Measurements from ENCODE around the gene VAPA.

The VAPA gene

DNA sequence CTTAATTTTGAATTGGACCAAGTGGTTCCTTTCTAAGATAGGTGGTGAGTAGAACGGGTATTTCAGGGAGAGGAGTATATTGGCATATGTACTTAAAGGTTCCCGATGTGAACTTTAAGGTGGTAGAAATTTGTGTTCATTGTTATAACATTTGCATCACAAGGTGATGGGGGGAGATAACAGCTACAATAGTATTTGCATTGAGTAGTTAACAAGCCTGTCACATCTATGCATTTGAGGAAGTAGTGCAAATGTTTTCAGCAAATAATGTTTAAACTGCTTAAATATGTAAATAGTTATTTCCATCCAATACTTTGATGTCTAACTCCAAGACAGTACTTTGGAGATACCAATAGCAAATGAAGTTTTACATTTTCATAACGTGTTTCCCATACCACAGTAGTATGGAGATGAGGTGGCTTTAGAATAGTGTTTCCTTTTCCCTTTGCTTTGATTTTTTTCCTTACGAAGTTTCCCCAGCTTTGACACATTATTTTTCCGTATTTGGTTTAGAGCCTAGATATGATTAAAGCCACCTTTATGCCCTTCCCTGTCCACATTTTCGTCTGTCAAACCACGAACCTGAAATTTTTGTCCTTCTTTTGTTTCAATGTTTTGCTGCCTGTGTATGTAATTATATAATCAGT lies 46.6 kb downstream of the VAPA start:
- TF ChIP-seq JUND (IDR thresholded peaks at IDR 0.05; ENCODE audit: low read depth): no peak
- no peak for DNase-seq (ENCODE audit: low read depth in 1 of 2, low spot score in 1 of 2)
- in situ Hi-C loops (cut with HindIII; ENCODE audit: low pct_unique_long_range_greater_than_20kb, low sequenced_read_pairs): no loop called here

- in situ Hi-C loops (cut with HindIII; ENCODE audit: low pct_unique_long_range_greater_than_20kb, low sequenced_read_pairs): no loop called here
- TF ChIP-seq JUND (IDR thresholded peaks at IDR 0.05; ENCODE audit: low read depth): no peak
- no peak for DNase-seq (ENCODE audit: low read depth in 1 of 2, low spot score in 1 of 2)
Observed at GRCh38 chr18:9961041-9961440, 47.2 kb downstream of the VAPA start.

DNA sequence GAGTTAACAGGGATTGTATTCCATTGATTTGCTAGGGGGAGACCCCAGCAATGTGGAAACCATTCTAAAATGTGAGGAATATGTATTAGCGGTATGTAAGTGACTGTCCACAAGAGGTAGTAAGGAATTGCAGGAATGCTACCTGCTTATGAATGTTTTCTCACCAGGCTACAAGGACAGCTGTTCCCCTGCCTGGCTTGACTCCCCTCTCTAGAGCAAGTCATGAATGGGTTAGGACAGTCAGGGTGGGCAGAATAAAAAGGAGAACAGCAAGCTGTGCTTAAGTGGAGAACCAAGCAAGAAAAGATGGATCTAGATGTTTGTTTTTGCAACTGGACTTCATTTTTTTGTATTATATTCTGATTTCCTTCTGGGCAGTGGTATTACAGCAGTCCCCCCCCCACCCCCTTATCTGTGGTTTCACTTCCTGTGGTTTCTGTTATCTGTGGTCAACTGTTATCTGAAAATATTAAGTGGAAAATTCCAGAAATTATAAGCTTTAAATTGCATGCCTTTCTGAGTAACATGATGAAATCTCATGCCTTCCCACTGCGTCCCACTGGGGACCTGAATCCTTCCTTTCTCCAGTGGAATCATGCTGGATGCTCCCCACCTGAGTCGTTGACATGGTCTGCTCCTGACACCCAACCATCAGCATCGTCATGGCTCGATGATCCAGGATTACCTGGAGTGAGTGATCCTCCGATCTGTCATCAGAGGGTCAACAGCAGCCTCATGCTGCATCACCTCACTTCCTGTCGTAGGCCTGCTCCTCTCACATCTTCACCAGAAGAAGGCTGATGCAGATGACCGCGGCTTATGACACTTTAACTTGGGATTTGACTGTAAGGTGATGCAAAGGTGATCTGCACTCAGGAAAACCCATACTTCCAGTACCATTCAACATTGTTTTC lies 52.2 kb downstream of the VAPA start:
- no peak for DNase-seq (ENCODE audit: low read depth in 1 of 2, low spot score in 1 of 2)
- in situ Hi-C loops (cut with HindIII; ENCODE audit: low pct_unique_long_range_greater_than_20kb, low sequenced_read_pairs): no loop called here
- no peak for TF ChIP-seq JUND (IDR thresholded peaks at IDR 0.05; ENCODE audit: low read depth)

GRCh38 chr18:9968081-9968848 lies 54.4 kb downstream of the VAPA start:
- no peak for DNase-seq (ENCODE audit: low read depth in 1 of 2, low spot score in 1 of 2)
- in situ Hi-C loops (cut with HindIII; ENCODE audit: low pct_unique_long_range_greater_than_20kb, low sequenced_read_pairs): no loop called here
- TF ChIP-seq JUND (IDR thresholded peaks at IDR 0.05; ENCODE audit: low read depth): no peak

DNA sequence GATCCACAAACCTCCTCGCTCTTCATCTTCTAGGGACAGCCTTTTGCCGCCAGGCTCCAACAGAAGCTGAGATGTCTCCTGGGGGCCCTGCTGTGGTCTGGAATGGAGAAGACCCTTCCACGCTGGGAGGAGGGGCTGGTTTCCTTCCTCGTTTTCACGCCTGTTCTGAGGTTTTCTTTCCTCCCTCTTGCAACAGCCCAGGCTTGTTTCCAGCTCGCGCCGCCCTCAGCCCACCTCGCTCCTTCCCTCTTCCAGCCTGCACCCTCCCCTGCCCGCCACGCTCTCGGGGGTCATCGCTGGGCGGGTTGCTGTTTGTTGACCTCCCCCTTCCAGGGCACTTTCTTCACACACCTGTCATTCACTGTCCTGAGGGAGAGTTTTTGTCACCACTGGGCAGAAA lies 55.4 kb downstream of the VAPA start:
- in situ Hi-C loops (cut with HindIII; ENCODE audit: low pct_unique_long_range_greater_than_20kb, low sequenced_read_pairs): no loop called here
- no peak for TF ChIP-seq JUND (IDR thresholded peaks at IDR 0.05; ENCODE audit: low read depth)
- no peak for DNase-seq (ENCODE audit: low read depth in 1 of 2, low spot score in 1 of 2)

- TF ChIP-seq JUND (IDR thresholded peaks at IDR 0.05; ENCODE audit: low read depth): no peak
- DNase-seq (ENCODE audit: low read depth in 1 of 2, low spot score in 1 of 2): peak; percentile 55 to 78
- in situ Hi-C loops (cut with HindIII; ENCODE audit: low pct_unique_long_range_greater_than_20kb, low sequenced_read_pairs): no loop called here
Observed at GRCh38 chr18:9971313-9971920, 57.6 kb downstream of the VAPA start.

- in situ Hi-C loops (cut with HindIII; ENCODE audit: low pct_unique_long_range_greater_than_20kb, low sequenced_read_pairs): no loop called here
- no peak for DNase-seq (ENCODE audit: low read depth in 1 of 2, low spot score in 1 of 2)
- TF ChIP-seq JUND (IDR thresholded peaks at IDR 0.05; ENCODE audit: low read depth): no peak
Observed at GRCh38 chr18:9973470-9973869, 59.7 kb downstream of the VAPA start.

GRCh38 chr18:9974279-9974915 lies 60.6 kb downstream of the VAPA start:
- no peak for TF ChIP-seq JUND (IDR thresholded peaks at IDR 0.05; ENCODE audit: low read depth)
- in situ Hi-C loops (cut with HindIII; ENCODE audit: low pct_unique_long_range_greater_than_20kb, low sequenced_read_pairs): no loop called here
- no peak for DNase-seq (ENCODE audit: low read depth in 1 of 2, low spot score in 1 of 2)

DNA sequence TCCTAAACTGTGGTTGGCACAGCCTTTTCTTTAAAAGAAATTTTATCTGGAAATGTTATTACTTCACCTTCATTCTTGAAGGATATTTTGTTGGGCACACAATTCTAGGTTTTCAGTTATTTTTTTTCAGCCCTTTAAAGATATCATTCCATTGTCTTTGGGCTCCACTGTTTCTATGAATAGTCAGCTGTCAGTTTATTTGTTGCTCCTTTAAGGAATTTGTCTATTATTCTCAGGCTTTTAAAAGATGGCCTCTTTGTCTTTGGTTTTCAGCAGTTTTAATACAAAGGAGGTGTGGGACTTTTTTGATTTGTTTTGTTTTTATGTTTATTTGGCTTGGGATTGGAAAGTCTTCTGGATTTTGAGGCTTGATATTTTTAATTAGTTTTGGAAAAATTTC lies 61.8 kb downstream of the VAPA start:
- no peak for TF ChIP-seq JUND (IDR thresholded peaks at IDR 0.05; ENCODE audit: low read depth)
- no peak for DNase-seq (ENCODE audit: low read depth in 1 of 2, low spot score in 1 of 2)
- in situ Hi-C loops (cut with HindIII; ENCODE audit: low pct_unique_long_range_greater_than_20kb, low sequenced_read_pairs): no loop called here

DNA sequence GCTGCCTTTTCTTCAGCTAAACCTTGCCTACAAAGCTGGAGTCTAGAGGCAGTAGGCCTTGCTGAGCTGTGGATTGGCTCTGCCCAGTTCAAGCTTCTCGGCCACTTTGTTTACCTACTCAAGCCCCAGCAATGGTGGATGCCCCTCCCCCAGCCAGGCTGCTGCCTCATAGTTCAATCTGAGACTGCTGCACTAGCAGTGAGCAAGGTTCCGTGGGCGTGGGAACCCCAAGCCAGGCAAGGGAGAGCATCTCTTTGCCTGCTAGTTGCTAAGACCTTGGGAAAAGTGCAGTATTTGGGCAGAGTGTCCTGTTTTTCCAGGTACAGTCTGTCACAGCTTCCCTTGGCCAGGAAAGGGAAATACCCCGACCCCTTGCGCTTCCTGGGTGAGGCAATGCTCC lies 68.9 kb downstream of the VAPA start:
- in situ Hi-C loops (cut with HindIII; ENCODE audit: low pct_unique_long_range_greater_than_20kb, low sequenced_read_pairs): no loop called here
- no peak for TF ChIP-seq JUND (IDR thresholded peaks at IDR 0.05; ENCODE audit: low read depth)
- DNase-seq (ENCODE audit: low read depth in 1 of 2, low spot score in 1 of 2): no peak

- in situ Hi-C loops (cut with HindIII; ENCODE audit: low pct_unique_long_range_greater_than_20kb, low sequenced_read_pairs): no loop called here
- DNase-seq (ENCODE audit: low read depth in 1 of 2, low spot score in 1 of 2): no peak
- no peak for TF ChIP-seq JUND (IDR thresholded peaks at IDR 0.05; ENCODE audit: low read depth)
Observed at GRCh38 chr18:9984080-9984479, 70.3 kb downstream of the VAPA start.

GRCh38 chr18:9985641-9986040 lies 71.8 kb downstream of the VAPA start:
- DNase-seq (ENCODE audit: low read depth in 1 of 2, low spot score in 1 of 2): no peak
- in situ Hi-C loops (cut with HindIII; ENCODE audit: low pct_unique_long_range_greater_than_20kb, low sequenced_read_pairs): no loop called here
- TF ChIP-seq JUND (IDR thresholded peaks at IDR 0.05; ENCODE audit: low read depth): no peak

Data from T47D (cell line).